ENCODE results near the gene TBX15.

The TBX15 gene

DNA sequence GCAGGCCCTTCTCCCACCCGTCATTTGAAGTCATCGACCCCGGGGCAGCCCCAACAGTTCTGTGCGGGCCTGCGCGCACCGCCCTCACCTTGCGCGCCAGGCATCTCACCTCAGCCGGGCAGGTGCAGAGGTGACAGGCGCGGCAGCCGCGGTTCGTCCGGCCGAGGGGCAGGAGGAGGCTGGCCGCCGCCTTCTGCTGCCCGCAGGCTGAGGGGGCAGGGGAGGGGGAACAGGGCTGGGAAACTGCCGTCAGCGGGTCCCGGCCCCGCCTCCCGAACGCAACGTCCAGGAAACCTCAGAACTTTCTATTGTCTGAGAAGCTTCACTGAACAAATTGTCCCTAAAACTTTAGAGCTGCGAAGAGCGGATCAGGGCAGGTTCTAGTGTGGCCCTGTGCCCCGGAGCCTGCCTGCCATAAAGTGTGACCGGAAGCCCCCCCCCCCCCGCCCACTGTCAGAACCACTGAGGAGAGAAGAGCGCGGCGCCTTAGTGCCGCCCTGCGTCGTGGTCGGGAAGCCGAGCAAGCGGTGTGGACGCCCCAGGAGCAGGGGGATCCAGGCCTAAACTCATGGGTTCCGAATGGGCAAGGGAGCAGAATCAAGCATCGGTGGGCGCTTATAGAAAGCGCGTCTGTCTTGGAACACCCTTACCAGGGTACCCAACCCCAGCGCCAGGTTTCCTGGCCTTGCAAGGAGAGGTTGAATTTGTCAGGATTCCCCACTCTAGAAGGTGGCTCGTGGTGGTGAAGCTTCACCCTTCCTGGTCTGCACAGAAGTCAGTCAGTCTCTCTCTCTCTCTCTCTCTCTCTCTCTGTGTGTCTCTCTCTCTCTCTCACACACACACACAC lies 13.3 kb upstream of the TBX15 start:
- DNase-seq: no peak

DNA sequence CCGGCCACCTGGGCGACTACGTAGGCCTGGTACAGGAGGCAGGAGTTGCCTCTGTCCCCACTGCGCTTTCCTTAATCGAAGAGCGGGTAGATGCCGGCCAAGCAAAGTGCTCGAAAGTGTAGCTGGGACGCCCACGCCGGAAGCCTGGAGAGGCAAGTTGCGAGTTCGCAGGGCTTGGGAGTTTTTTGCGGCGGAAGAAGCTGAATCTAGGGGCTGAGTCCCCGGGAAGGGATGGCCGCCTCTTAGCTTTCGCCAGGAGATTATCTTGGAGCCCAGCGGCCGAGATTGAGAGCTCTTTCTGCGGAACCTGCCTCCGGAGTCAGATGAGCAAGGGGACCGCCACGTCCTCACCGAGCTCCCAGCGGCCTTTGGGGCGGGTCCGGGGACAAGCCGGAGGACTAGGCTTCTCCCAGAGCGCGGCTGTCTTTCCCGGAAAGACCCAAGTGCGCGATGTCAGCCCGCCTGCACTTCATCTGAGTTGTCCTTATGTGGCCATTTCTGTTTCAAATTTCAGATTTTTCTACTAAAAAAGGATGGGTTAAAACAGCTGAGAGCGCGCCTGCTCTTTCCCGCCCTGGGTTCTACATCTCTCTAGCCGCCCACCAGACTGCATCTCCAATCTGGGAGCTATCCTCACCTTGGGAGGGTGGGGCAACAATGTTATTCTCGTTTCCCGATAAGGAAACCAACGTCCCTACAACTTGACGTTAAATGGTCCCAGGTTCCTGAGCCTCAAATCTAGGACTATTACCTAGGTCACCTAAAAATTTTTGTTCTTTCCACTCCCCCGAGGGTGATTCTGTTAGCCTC lies 12.4 kb upstream of the TBX15 start:
- DNase-seq: no peak

DNA sequence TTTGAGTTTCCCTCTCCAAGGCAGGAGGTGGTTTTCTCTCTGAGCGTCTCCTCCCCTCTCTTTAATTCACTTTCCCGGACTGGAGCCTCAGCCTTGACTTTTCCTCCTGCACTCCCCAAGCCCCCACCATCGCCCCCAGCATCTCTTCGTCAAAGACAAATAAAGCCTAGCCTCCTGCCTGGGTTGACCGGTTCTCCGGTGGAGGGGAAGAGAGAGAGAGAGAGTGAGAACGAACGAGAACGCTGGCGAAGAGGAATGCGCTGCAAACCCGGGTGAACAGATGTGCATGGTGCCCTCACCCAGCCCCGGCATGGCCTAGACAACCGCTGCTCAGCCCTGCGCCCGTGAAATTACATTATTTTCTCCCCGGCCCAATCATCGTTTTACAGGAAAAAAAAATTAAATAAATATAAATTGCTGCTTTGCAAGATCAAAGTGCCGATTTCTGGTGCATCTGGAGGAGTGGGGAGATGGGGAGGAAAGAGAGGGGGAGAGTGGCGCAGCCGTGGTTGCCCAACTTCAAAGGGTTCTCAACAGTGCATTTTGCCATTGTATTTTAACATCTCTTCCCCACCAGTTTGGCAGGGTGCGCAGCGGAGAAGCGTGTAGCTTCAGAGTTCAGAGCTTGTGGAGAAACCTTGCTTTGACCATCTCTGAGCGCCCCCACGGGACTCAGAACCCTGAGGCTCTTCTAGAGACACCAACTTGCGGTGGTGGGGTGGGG lies 11.4 kb upstream of the TBX15 start:
- DNase-seq: no peak

DNA sequence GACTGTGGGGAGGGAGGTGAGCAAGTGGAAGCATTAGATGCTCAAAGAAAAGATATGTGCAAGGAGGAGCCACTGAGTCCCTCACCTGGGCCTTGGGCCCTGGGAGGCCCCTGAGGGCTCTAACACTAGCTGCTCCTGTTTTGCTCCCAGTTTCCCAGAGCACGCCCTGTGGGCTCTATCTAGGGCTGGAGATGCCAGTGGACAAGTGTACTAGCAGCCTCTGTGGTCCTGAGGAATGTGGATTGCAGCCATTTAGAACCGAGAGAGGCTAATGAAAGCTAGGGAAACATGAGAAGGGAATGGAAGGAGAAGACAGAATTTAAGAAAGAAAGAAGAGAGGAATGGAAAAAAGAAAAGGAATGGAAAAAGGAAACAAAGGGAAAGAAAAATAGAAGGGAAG lies 10.0 kb upstream of the TBX15 start:
- DNase-seq: no peak

DNA sequence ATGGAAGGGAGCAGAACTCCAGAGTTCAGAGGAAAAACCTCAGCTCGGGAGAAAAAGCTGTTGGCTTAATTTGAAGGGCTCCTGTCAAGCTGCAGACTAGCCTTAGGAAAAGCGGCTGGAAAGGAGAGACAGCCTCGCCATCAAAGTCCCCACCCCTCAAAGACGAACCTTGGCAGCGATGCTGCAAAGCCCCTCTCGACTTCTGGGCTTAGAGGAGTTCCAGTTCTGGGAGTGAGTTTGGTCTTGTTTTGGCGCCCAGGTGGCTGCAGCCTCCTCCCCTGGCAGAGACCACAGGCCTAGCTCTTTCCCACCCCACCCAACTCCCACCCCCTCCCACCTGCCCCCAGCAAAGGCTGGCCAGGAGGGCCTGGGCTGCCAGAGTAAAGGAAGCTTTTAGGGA lies 9.1 kb upstream of the TBX15 start:
- DNase-seq: no peak

DNA sequence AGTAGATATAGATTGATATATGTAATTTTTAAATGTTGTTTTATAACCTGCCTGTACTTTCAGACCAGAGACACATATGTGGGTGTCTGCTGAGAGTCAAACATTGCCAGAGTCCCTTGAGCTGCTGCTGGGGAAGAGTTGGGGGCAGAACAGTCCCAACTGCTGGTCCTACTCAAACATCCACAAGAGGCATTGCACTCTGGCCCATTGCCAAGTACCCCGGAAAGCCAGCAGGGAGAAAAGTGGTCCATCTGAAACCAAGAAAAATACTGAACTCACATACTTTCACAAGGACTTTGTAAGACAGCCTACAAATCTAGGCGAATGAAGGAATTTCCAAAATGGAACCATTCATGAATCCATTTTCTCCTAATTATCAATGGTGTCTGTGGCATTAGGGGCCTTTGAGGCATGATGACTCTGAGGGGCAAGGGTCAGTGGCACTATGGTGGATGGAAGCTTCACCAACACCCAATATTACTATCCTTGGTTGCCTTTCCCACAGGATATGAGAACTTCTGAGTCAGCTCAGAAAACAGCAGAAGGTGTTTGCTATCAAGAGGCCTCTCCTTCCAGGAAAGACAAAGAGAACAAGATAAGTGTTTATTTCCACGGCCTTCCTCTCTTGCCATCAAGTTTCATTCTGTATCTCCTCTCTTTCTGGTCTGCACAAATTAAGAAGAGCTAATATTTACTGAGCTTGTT lies 7.3 kb upstream of the TBX15 start:
- DNase-seq: no peak

DNA sequence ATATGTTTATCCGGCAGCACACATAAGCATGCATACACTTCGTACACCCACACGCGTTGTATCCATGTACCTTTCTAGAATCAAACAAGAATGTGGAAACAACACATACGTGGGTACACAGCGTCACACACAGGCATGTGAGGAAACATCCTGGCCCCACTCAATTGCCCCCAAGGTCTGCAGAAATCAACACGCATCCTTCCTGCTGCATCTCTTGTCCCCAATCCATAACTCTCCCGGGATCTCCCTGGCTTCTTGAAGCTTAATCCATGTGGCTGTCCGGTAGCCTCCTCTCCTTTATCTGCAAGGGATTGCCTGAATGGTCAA lies 5.5 kb upstream of the TBX15 start:
- DNase-seq: no peak

DNA sequence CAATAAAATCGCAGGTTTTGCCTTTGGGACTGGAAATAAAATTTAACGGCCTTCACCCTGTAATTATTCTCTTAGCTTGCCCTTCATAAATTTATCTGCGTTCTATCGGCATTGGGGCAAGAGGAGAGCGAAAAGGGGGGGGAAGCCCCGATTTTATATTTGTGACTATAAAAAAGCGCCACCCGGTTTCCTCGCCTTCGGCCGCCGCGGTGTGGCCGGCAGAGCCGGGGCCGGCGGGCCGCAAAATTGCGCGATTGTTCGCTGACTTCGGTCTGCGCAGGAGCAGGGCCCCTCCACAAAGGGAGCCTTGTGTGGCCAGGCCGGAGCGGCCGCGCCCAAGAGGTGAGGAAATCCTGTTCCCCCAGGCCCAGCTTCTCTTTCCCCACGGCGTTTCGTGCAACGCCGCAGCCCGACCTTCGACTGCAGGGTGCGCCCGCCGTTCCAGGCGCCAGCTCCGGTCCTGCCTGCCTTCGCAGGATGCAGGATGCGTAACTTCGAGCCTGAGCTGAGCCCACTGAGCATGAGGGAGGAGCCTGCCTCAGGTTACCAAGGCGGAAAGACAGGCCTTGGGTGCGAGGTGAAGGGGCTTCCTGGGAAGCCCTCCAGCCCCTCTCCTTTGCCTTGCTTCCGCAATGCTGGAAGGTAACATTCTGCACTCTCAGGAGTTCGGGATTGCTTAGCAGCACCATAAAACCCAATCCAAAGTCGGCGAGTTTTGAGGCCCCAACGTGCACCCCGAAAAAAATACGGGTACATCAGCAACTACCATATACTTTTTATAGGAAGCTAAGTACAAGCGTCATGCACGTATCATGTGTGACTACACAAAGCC lies 4.9 kb upstream of the TBX15 start:
- DNase-seq: no peak

DNA sequence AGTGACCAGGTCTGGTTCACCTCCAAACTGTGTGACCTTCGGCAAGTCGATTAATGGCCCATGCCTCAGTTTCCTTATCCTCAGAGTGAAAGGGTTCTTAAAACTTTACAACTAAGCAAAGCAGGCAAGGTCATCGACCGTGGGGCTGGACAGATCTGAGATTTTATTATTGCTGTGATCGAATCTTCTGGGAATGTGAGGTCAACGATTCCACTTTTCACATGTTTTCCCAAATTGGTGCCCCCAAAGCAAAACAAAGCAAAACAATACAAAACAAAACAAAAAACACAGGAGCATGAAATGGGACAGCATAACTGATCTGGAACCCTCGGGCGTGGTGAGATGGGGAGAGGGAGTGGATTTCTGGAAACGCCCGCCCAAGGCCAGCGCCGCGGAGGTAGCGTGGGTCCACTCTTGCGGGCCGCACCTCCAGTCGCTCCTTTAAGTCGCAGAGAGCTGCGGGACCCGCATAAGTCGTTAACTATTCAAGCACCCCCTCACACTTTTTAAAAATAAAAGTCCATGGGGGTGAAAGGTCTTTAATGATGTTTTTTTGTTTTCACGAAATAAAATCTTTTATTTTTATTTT lies 4.2 kb upstream of the TBX15 start:
- DNase-seq: no peak

DNA sequence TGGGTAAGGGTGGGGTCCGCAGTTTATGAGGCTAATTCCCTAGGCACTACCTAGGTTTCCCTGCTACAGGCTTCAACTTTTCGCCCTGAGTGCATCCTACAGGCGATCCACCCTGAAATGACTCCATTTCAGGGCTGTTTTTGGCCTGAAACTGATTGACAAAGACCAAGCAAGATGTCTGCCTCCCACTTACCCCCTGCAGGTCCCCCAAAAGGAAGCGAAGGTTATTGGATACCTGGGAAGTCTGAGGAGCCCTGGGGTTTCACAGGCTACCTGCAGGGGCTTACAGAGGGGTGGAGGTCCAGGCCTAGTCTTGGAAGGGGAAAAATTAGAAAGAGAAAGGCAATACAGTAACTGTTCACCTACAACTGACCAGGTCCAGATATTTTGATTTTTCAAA lies 3.3 kb upstream of the TBX15 start:
- DNase-seq: no peak

DNA sequence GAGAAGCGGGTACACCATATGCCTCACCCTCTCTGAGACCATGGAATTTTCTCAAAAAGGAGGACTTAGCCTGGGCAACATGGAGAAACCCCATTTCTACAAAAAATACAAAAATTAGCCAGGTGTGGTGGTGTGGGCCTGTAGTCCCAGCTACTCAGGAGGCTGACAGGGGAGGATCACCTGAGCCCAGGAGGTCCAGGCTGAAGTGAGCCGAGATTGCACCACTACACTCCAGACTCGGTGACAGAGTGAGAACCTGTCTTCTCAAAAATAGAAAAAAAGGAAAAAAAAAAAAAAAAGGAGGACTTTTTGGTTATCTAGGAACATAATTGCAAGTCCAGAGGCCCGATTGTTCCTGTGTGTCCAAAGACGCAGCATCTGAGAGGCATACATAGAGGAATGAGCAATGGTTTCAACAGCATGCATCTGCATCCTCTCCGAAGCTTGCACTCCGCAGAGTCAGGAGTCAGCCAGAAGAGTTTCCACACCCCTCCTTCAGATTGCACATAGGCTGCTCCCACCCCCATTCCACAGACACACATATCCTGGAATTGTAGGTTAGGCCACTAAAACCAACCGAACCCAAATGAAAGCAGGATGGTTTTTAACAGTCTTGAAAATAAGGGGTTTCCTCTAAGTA lies 2.5 kb upstream of the TBX15 start:
- DNase-seq: no peak

DNA sequence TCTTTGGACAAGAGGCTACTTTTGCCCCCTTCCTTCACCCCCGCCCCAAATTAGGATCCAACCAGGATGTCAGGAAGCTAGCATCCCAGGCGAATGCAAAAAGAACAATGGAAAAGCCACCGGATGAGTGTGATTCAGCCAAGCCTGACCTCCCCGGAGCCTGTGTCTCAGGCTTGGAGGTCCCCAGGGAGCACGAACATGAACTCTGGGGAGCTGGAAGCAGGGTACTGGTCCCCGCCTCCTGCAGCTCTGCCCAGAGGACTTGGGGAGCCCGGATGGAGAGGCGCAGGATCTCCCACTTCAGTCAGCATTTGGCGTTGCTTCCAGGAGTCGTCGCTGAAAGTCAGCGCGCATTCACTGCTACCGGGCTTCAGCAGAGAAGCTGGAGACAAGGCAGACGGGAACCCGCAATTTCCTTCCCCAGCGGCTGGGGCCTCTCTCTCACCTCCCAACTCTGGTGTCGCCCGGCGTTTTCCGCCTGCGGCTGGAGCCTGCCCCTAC lies 1.8 kb upstream of the TBX15 start:
- no peak for DNase-seq

DNA sequence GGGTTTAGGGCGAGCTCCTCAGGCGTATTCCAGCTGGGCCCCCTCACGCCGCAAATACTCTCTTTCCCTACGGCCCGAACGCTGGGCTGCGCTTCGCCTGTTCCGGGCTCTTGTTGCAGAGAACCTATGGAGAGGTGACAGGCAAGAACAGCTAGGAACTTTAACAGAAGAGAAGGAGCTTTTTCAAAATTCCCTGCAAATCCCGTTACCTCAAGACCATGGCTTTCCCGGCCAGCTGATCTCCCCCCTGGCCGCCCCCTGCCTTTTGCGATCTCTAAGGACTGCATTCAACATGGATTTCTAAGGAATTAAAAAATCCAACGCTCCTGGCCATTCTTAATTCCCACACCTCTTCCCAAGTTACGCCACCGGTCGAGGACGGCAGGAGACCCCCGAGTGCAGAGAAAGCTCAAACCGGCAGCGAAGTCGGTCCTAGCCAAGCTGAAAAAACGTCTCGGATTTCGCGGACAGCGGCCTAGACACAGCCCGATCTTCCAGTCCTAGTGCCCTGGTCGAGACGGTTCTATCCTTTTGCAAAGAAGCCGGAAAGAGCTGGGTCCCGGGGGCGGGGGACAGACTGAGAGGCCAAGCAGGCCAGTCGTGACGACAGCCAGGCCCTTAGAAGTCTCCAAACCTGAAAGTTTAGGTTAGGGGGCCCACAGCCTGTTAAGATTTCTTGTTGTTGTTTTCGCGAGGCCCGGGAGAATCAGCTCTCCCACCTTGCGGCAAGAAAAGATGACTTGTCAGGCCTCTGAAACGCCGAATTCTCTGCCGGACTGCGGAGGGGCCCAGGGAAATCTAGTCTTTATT lies 1.1 kb upstream of the TBX15 start:
- no peak for DNase-seq

DNA sequence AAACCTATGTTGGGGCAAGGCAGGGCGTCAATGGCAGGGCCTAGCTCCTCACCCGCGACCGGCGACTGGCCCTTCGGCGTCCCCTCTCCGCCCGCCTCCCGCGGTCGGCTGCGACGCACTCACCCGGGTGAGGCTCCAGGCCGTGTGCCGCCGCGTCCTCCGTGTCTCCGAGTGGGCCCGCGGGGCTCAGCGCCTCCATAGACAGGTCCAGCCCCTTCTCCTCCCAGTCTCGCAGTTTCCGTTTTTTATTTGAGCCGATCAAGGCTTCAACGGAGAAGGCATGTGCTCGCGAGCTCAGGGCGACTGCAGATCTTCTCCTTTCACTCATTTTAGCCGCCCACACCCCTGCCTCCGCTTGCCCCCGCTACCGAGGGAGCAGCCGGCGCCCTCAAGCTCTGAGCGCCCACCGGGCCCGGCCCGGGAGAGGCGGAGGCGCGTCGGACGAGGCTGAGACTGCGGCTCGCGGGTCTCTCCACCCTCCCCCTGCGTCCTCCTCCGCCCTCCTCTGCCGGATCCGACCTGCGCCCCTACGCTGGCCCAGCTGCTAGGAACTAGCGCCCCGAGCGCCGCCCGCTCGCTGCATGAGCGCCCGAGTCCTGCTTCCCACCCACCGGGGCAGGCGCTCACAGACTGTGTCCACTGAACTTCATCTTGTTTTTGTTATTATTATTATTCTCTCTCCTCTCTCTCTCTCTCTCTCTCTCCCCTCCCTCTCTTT lies 516 bp downstream of the TBX15 start:
- DNase-seq: no peak

DNA sequence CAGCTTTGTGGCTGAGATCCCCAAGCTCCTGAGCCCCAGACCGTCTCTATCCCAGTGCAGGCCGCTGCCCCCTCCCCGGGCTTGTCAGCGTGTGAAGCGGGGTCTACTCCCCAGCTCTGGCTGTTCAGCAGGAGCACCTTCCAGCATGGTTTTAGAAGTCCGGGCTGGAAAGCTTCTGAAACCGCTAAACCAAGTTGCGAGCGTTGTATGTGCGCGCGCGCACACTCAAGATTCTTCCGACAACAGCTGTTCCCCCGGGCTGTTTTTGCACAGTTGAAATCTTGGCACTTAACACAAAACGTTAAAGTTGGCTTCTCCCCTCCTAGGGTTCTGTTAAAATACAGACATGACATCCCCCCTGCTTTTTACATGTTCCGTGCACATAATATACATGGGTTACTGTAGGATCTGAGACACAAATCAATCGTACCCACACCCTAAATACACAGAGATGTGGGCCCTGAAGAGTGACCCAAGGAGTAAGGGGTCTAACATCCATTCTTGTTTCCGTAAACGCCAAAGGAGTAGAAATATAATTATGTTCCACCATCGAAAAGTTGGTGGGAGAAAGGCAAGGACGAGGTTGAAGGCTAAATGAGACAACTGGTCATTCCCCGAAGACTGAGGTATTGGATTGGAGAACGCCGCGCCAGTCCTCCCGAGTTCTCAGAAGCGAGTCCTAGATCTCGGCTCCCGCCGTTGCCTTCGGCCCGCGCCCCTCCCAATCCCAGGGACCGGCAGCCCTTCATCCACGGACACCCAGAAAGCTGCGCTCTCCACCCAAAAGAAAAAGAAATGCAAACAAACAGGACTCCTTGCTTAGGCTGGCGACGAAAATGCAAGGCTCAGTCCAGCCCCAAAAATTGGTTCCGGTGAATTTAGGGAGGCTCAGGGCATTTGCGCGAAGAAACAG lies 1.3 kb downstream of the TBX15 start:
- no peak for DNase-seq

DNA sequence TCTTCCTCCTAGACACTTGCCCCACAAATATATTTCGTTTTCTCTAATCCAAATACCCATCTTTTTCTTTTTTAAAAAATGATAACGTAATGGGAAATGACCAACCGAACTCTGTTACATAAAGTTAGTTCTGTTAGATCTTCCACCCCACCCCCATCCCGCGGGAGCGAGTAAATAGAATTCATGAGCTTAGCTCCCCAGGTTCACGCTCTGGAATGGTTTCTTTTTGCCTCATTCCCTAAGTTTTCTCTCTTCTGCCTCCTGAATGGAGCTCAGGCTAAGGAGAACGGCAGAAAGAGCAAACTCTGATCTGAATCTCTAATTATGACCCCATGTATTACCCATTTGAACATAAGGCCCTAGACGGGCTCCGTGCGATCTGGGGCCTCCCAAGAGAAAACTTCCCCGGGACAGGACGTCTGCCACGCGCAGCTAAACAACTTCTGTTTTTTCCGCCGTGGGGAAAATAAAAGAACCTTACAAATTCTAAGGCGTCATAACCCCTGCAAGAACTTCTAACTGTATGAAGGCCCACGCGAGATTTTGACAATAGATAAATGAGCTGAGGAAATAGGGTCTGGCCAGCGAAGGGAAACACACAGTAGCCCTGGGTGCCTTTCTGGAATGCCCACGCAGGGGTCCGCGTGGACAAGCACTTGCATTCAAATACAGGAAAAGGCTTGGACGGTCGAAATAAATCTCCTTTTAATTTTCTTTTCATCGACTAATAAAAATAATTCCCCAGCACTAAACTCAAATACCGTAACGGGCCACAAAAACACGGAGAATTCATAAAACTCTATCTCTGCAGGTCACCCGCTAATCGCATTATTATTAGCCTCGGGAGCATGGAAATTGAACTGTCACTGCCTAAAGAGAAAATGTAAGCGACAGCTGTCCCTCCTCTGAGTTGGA lies 2.2 kb downstream of the TBX15 start:
- no peak for DNase-seq
